GM12875 (cell line): ENCODE results near the gene STARD13.

ENCODE experiments used
- H3K4me3 ChIP-seq: one replicate; pipeline ENCODE4 v1.5.1; 2011; ENCODE audit warnings: low read depth, low read length, control low read depth
- TF ChIP-seq, protein P1 (sequence below): IDR thresholded peaks from 2 replicates; pipeline ENCODE4 v1.5.1; 2011; ENCODE audit warnings: low read depth, mild to moderate bottlenecking, control low read depth, inconsistent platforms, low read length, moderate library complexity, borderline replicate concordance; ENCODE audit not compliant: insufficient read depth

Gene STARD13

DNA sequence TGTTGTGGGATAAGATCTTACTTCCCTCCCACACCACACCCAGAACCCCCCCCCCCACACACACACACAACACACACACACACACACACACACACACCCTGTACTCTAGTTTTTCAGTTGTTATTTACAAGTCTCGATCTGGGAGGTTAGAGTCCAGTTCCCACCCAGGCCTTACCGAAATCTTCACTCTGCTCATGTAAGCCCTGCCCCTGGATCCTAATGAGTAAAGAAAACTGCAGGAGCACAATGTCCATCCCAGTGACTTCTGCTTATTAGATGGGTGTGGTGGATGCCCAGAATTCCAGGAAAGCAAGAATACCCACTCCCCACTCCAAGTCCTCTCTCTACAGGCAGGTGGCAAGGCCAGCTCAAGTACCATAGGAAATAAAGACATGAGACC lies 23.0 kb downstream of the STARD13 start:
- no peak overlapping the region for H3K4me3 ChIP-seq
- TF ChIP-seq, protein P1, sequence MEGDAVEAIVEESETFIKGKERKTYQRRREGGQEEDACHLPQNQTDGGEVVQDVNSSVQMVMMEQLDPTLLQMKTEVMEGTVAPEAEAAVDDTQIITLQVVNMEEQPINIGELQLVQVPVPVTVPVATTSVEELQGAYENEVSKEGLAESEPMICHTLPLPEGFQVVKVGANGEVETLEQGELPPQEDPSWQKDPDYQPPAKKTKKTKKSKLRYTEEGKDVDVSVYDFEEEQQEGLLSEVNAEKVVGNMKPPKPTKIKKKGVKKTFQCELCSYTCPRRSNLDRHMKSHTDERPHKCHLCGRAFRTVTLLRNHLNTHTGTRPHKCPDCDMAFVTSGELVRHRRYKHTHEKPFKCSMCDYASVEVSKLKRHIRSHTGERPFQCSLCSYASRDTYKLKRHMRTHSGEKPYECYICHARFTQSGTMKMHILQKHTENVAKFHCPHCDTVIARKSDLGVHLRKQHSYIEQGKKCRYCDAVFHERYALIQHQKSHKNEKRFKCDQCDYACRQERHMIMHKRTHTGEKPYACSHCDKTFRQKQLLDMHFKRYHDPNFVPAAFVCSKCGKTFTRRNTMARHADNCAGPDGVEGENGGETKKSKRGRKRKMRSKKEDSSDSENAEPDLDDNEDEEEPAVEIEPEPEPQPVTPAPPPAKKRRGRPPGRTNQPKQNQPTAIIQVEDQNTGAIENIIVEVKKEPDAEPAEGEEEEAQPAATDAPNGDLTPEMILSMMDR: no peak

DNA sequence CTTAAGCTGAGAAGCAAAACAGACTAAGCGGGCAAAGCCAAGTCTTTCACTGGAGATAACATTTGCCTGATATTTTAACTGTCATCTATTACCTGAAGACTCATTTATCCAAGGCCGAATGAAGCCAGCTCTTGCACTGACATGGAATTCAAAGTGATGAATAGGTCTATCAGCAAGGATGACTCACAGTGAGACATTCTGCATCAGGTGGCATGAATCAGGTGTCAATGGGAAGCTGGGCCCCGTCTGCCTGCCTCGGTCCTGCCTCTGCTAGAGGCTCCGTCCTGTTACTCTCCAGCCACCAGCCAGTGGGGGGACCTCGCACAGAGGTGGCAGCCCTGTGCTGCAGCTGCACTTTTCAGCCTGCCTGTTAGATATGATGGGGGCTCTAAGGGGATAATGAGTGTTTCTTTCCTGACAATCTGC lies 23.5 kb downstream of the STARD13 start:
- TF ChIP-seq, protein P1: no peak

DNA sequence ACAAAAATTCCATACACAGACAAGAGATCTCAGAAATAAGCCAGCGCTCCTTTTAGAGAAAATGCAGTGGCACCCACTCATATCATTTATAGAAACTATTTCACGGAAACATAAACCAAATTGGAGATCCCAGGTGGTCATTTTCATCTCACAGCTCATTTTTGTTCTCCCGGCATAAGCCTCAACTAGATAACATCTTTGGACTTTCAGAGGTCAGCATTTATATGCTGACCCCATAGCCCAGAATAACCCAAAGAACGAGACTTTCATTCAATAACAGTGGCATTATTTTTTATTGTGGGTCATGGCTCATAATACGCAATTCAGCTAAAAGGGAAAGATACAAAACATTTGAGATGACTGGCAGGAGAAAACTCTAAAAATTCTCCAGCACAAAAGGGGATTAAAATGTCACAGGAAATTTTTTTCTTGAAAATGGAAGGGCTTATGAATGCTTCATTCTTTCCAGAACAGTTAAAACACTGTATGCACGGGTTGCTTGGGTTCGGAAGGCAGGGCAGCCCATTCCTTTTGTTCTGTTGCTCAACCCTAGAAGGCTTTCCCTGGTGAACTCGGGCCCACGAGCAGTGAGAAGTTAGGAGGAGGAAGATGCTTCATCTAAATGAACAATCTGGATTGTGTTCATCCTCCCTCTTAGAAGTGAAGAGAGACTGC lies 24.0 kb downstream of the STARD13 start:
- TF ChIP-seq, protein P1: no peak
- no peak overlapping the region for H3K4me3 ChIP-seq

More for the DNA sequence above, 23.5 kb downstream of the STARD13 start:
- H3K4me3 ChIP-seq: no peak overlapping the region

DNA sequence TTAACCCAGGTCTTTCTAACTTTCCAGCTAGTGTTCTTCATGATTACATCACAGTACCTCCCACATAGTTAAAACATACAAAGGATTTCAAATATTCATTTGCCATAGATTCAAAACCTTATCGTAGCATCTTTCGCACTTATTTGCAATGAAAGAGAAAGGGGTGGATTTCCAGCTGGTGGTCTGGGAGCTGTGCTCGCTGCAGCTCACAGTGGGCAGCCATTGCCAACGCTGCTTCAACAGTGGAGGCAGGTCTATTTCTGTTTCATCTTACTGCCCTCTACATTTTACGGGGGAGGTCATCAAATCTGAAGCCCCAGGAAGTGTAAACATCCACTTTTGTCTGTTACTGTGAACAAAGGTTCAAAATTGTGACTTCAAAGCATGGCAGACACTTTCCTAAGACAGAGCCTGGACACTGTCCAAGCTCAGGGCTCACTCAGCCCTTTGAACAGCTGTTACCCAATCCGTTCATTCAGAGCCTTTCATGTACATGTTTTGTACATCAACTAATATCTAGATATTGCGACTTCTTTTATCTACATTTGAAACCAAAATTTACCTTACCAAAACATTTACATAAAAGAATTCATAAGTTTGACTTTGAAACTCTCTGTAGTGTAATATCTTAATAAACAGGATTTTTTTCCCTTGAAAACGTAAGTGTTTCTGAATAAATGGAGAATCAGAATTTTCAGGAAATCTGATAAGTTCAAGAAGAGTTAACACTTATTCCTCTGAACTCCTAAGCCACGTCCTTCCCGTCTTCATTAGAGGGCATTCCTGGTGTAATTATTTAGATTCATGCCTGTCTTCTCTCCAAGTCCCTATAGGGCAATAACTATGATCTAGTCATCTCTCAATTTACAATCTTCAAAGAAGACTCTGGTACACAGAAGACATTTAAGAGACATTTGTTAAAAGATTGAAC lies 25.1 kb downstream of the STARD13 start:
- TF ChIP-seq, protein P1: no peak
- no peak overlapping the region for H3K4me3 ChIP-seq

DNA sequence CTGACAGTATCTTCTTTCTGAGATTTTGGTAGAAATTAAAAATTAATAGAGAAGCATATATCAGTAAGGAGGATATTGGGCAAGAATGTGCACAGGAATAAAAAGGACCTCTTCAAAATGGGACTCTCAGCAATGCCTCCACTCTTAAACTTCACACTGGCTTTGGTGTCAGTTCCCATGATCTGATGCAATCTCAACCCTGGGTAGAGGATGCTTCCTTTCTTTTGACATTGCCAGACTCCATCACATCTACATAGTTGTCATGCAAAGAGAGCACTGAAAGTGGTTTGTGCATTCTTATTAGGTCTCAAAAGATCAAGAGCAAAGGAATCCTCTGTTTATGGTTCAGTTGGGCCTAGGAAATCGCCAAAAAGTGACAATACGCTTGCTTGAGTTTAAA lies 26.3 kb downstream of the STARD13 start:
- H3K4me3 ChIP-seq: no peak overlapping the region

DNA sequence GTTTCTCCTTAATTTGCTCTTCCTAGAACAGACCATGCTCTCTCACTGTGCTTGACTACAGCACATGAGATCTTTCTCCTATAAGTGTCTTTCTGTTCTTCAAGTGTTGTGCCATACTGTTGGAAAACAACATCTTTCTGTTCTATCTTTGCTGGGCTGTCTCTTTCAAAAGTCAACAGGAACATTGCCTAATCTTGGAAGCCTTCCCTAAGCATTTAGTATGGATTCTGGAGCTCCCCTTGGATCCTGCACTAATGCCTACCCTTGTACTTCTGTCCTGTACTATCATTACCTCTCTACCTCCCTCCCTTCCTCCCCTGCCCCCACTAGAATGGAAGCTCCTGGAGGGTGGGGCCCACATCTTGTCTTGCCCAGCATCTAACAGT lies 26.8 kb downstream of the STARD13 start:
- no peak overlapping the region for H3K4me3 ChIP-seq
- TF ChIP-seq, protein P1: no peak

More for the DNA sequence above, 26.3 kb downstream of the STARD13 start:
- TF ChIP-seq, protein P1: no peak
